ENCODE data around the gene DCDC2B.

GRCh38 chr1:32179443-32180185 is 29.3 kb upstream of the DCDC2B start, which contains the start of gene TXLNA:
- TF ChIP-seq CTCF (conservative IDR thresholded peaks at IDR 0.05; ENCODE audit: low read length) = no peak
- TF ChIP-seq EZH2phosphoT487 (IDR thresholded peaks at IDR 0.05; ENCODE audit: borderline replicate concordance, low read depth, low read length) = no peak
